Globus pallidus (tissue), 1 donor: ENCODE data around the gene TTLL10.
"Not testable (repeated sequence)": the region's sequence is repeated elsewhere in the genome, so short reads cannot be mapped to it uniquely, and the experiment has no call there.

Experiments used
- DNase-seq: peaks from one replicate; pipeline ENCODE4 v3.0.0-alpha.2; 2015; ENCODE audit warnings: low spot score

The TTLL10 gene

GRCh38 chr1:1189111-1189510, 15.4 kb downstream of the TTLL10 start:
- DNase-seq = no peak

GRCh38 chr1:1191734-1192133, 18.1 kb downstream of the TTLL10 start:
- DNase-seq = no peak

GRCh38 chr1:1194723-1195122, 21.0 kb downstream of the TTLL10 start:
- DNase-seq = no peak

- DNase-seq = not testable (repeated sequence)
Observed at GRCh38 chr1:1195726-1196125, 22.0 kb downstream of the TTLL10 start.

GRCh38 chr1:1196431-1197187, 22.9 kb downstream of the TTLL10 start:
- DNase-seq = no peak

GRCh38 chr1:1197188-1197500, 23.5 kb downstream of the TTLL10 start:
- DNase-seq = no peak

- DNase-seq = no peak
Observed at GRCh38 chr1:1197551-1198422, 24.1 kb downstream of the TTLL10 start.

GRCh38 chr1:1198423-1199140, 24.9 kb downstream of the TTLL10 start:
- DNase-seq = no peak

GRCh38 chr1:1199141-1199960, 25.7 kb downstream of the TTLL10 start:
- no peak for DNase-seq

- no peak for DNase-seq
Observed at GRCh38 chr1:1199961-1200875, 26.5 kb downstream of the TTLL10 start.

GRCh38 chr1:1200876-1201810, 27.5 kb downstream of the TTLL10 start:
- no peak for DNase-seq

GRCh38 chr1:1202831-1203560, 29.3 kb downstream of the TTLL10 start:
- DNase-seq = no peak

GRCh38 chr1:1203561-1204424, 30.1 kb downstream of the TTLL10 start:
- no peak for DNase-seq

- no peak for DNase-seq
Observed at GRCh38 chr1:1204425-1204920, 30.8 kb downstream of the TTLL10 start.

- DNase-seq = no peak
Observed at GRCh38 chr1:1204998-1205768, 31.5 kb downstream of the TTLL10 start.

- DNase-seq = no peak
Observed at GRCh38 chr1:1205769-1206375, 32.2 kb downstream of the TTLL10 start.
